Measurements from ENCODE around the gene PPP1CA. TPM values are rescaled to one million over a fixed set of nuclear protein-coding genes. Genes with fewer than 3 reads are reported as not detected.
A peak's percentile ranks its signal among the peaks of the same experiment; 100 is the strongest.

PPP1CA gene
- total RNA-seq, 2 donors from 2014 or later: 133 to 146 TPM

- Mint-ChIP-seq H3K36me3 (ENCODE audit: low read depth) (no peaks in the 10 kb centered on the region), H3K4me1 (peaks cover 50% of the 10 kb centered on the region), H3K27me3 (no peaks in the 10 kb centered on the region), H3K4me3 (peak overlapping the region; percentile 87), H3K27ac (peak overlapping the region; percentile 88)
- H3K9me3 ChIP-seq (ENCODE audit: control insufficient read depth, low read length, poor library complexity, severe bottlenecking): no peaks in the 10 kb centered on the region
- no peak for DNase-seq
- peak; percentile 14 for ATAC-seq
Observed at GRCh38 chr11:67418476-67419281, 17.0 kb upstream of the PPP1CA start.

GRCh38 chr11:67417425-67417824 is 15.8 kb upstream of the PPP1CA start:
- H3K9me3 ChIP-seq (ENCODE audit: control insufficient read depth, low read length, poor library complexity, severe bottlenecking): no peaks in the 10 kb centered on the region
- H3K36me3 Mint-ChIP-seq (ENCODE audit: low read depth): no peaks in the 10 kb centered on the region
- peak overlapping the region; percentile 87 for H3K27ac Mint-ChIP-seq
- DNase-seq (no peak), ATAC-seq (no peak)
- H3K4me1 Mint-ChIP-seq: peaks cover 54% of the 10 kb centered on the region
- H3K27me3 Mint-ChIP-seq: no peaks in the 10 kb centered on the region
- H3K4me3 Mint-ChIP-seq: peak overlapping the region; percentile 49

DNA sequence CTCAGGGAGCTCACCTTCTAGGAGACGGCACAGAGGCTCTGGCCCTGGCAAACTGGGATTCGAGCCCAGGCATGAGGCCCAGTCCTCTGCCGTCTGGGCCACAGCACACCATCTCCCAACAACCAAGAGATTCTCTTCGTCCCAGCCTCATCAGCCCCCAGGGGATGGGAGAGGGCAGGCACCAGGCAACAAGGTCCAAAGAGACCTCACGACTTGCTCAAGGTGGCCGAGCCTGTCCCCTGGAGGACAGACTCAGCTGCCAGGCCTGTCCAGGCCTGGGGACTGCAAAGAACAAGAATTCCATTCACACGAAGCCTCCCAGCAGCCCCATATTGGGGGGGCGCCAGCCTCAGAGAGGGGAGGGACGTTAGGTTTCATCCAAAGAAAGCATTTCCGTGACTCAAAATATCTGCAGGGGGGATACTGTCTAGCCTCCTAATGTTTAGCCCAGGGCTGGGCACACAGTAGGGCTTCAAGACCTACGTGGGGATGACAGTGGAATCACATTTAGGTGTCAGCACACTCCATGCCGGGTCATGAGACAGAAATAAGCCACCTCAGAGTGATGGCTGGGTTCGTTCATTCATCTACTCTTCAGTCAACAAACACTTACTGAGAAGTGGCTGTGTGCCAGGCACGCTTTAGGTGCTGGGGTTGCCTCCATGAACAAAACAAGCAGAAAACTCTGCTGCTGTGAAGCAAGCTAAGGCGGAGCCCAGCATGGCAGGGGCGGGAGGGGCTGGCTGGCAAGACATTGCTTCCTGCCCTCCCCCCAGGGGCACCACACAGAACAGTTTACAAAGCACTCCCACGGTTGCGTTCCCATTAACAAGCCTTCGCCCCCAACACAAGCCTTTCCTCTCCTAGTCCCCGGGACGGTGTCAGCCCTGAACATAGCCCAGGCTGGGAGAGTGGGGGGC is 15.0 kb upstream of the PPP1CA start:
- H3K4me1 Mint-ChIP-seq: peaks cover 60% of the 10 kb centered on the region
- ATAC-seq: peak; percentile 65
- no peaks in the 10 kb centered on the region for H3K9me3 ChIP-seq (ENCODE audit: control insufficient read depth, low read length, poor library complexity, severe bottlenecking)
- H3K36me3 Mint-ChIP-seq (ENCODE audit: low read depth): no peaks in the 10 kb centered on the region
- H3K27me3 Mint-ChIP-seq: no peaks in the 10 kb centered on the region
- H3K27ac Mint-ChIP-seq: peak overlapping the region; percentile 87
- peak overlapping the region; percentile 86 for H3K4me3 Mint-ChIP-seq
- DNase-seq: peak; percentile 67 to 71 (median 68)

GRCh38 chr11:67415501-67416304 is 14.0 kb upstream of the PPP1CA start, which contains the start of gene CARNS1:
TSS of gene CARNS1 (plus strand) at chr11:67415678. CDS start at chr11:67416200, 522 bp downstream.
- no peaks in the 10 kb centered on the region for H3K36me3 Mint-ChIP-seq (ENCODE audit: low read depth)
- H3K27ac Mint-ChIP-seq: peak within 1 kb of the TSS; percentile 87
- DNase-seq: no peak
- no peak for ATAC-seq
- no peaks in the 10 kb centered on the region for H3K9me3 ChIP-seq (ENCODE audit: control insufficient read depth, low read length, poor library complexity, severe bottlenecking)
- peak within 1 kb of the TSS; percentile 86 for H3K4me3 Mint-ChIP-seq
- H3K4me1 Mint-ChIP-seq: peaks cover 66% of the 10 kb centered on the region
- no peaks in the 10 kb centered on the region for H3K27me3 Mint-ChIP-seq

DNA sequence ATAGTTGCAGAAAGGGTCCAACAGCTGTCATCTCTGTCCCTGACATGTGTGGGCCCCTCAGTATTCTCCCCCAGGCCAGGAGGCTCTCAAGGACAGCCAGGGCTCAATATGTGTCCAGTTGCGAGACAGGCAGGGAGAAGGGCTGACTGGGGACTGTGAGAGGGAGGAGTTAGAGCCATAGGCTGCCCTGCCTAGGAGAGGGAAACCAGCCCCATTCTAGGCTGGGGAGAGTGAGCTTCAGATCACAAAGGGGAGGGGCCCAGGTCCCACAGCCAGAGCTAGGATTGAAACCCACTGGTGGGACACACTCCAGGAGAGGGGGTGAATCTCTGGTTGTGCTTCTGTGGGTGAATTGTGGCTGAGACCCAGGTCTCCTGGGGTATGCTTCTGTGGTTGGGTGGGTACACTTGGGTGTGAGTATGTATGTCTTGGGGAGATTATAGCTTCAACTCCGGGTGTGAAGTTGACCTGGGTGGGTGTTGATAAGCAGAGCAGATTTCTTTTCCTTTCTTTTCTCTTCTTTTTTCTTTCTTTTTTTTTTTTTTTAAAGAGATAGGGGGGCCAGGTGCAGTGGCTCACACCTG is 11.7 kb upstream of the PPP1CA start:
- ATAC-seq: no peak
- DNase-seq: no peak
- Mint-ChIP-seq H3K27me3 (no peaks in the 10 kb centered on the region), H3K4me1 (peaks cover 67% of the 10 kb centered on the region), H3K27ac (peak overlapping the region; percentile 94), H3K36me3 (ENCODE audit: low read depth) (no peaks in the 10 kb centered on the region), H3K4me3 (no peak overlapping the region)
- H3K9me3 ChIP-seq (ENCODE audit: control insufficient read depth, low read length, poor library complexity, severe bottlenecking): no peaks in the 10 kb centered on the region

DNA sequence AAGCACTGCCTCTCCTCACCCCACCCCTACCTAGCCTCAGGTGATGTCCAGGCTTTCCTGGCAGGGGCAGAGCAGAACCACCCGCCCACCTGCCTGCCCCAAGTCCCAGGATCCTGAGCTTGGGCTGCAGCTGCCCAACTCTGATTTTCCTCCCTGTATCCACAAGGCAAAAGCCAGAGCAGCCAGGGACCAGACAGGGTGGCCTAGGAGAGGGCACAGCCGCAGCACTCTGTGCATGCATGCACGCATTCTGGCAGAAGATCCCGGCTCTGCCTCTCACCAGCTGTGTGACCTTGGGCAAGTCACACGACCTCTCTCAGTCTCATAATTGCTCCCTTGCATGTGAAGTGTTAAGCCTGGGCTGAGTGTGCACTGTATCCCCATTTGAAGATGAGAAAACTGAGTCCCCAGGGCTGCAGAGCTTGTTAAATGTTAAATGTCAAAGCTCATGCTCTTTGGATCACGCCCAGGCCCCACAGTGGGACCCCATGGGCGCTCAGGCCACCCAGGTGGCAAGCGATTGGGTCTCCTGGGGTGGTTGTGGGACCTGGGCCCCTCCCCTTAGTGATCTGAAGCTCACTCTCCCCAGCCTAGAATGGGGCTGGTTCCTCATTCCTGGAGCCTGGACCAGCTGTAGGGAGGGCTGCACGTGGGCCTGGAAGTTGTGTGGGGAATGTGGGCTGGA is 11.0 kb upstream of the PPP1CA start:
- no peak for DNase-seq
- Mint-ChIP-seq H3K4me3 (peak overlapping the region; percentile 19), H3K27ac (peak overlapping the region; percentile 94), H3K36me3 (ENCODE audit: low read depth) (no peaks in the 10 kb centered on the region), H3K4me1 (peaks cover 69% of the 10 kb centered on the region), H3K27me3 (no peaks in the 10 kb centered on the region)
- no peaks in the 10 kb centered on the region for H3K9me3 ChIP-seq (ENCODE audit: control insufficient read depth, low read length, poor library complexity, severe bottlenecking)
- no peak for ATAC-seq

DNA sequence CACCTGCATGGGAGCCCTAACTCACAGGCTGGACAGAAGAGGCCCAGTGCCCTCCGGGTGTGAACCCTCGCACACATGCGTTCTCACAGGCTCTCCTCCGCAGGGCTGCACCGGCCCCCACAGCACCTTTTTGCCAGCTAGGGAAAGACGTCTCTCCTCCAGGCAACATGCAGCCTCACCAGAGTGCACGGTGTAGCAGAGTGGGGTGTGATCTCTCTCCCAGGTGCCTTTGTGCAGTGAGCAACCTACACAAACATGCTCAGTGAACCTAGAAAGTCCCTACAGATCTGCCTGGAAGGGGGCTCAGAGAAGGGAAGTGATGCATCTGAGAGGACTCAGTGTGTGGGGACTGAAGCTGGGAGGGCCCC is 10.1 kb upstream of the PPP1CA start:
- Mint-ChIP-seq H3K36me3 (ENCODE audit: low read depth) (peaks cover 3% of the 10 kb centered on the region), H3K27ac (peak overlapping the region; percentile 94), H3K4me1 (peaks cover 73% of the 10 kb centered on the region), H3K4me3 (peak overlapping the region; percentile 41), H3K27me3 (no peaks in the 10 kb centered on the region)
- H3K9me3 ChIP-seq (ENCODE audit: control insufficient read depth, low read length, poor library complexity, severe bottlenecking): no peaks in the 10 kb centered on the region
- no peak for ATAC-seq
- DNase-seq: no peak

DNA sequence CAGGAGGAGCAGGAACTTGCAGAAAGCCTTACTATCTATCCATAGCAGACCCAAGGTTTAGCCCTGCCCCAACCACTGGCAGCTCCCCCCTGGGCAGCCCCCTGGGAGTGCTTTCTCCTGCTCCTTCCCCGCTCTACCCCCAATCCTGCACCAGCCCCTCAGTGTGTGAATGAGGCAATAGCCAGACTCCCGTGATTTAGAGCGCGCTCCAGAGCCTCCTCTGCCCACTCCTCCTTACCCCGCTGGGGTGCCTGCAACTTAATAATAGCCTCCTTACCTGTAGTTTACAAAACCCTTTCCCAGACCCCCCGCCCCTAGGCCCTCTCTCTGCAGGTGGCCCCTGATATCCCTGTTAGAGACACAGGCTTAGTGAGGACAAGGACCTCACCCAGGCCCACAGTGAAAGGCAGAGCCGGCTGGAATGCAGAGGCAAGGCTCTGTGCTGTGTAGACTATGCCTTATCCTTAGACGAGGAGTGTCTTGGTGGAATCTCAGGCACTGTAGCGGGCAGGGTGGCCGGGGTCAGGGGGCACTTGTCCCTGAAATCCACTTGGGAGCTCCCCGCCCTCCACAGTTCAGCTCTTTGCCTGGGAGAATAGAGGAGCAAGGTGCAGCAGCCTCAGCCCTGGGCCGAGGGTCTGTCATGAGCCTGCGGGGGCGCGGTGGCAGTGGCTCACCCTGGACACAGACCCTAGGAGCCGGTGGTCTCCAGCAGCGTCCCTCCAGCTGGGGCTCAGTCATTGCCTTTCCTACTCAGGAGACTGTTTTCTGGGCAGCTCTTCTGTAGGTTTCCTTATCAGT is 9.5 kb upstream of the PPP1CA start:
- Mint-ChIP-seq H3K27me3 (no peaks in the 10 kb centered on the region), H3K27ac (peak overlapping the region; percentile 94), H3K4me1 (peaks cover 71% of the 10 kb centered on the region), H3K4me3 (peak overlapping the region; percentile 59), H3K36me3 (ENCODE audit: low read depth) (peaks cover 3% of the 10 kb centered on the region)
- no peaks in the 10 kb centered on the region for H3K9me3 ChIP-seq (ENCODE audit: control insufficient read depth, low read length, poor library complexity, severe bottlenecking)
- DNase-seq (no peak), ATAC-seq (no peak)

- H3K4me1 Mint-ChIP-seq: peaks cover 72% of the 10 kb centered on the region
- DNase-seq (no peak), ATAC-seq (no peak)
- H3K9me3 ChIP-seq (ENCODE audit: control insufficient read depth, low read length, poor library complexity, severe bottlenecking): no peaks in the 10 kb centered on the region
- H3K27ac Mint-ChIP-seq: peak overlapping the region; percentile 94
- no peaks in the 10 kb centered on the region for H3K27me3 Mint-ChIP-seq
- H3K36me3 Mint-ChIP-seq (ENCODE audit: low read depth): peaks cover 3% of the 10 kb centered on the region
- H3K4me3 Mint-ChIP-seq: peak overlapping the region; percentile 88
Observed at GRCh38 chr11:67410369-67410831, 8.7 kb upstream of the PPP1CA start.

DNA sequence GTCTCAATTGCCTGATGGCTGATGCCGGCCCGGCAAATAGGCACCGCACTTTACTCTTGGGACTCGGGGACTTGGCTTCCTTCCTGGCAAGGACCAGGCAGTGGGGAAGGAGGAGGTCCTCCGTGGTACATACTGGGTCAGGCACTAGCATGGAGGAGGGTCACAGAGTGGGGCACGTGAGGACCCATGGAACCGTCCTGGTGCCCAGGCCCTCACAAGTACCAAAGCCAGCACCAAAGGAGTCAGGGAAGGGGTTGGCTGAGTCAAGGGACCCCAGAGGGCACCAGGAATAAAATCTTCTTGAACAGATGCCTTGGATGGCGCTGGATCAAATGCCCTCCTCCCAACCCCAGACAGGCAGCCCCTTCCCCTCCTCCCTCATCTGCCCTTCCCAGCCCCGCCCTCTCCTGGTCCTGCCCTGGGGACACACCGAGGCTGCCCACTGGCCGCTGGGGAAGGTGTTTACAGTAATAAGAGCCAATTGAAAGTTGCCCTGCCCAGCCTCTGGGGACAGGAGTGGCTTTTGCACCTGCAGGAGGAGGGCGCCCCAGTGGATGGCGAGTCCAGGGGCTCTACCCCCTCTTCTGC is 8.2 kb upstream of the PPP1CA start:
- no peaks in the 10 kb centered on the region for H3K9me3 ChIP-seq (ENCODE audit: control insufficient read depth, low read length, poor library complexity, severe bottlenecking)
- Mint-ChIP-seq H3K4me3 (peak overlapping the region; percentile 88), H3K27ac (peak overlapping the region; percentile 94), H3K27me3 (no peaks in the 10 kb centered on the region), H3K36me3 (ENCODE audit: low read depth) (peaks cover 3% of the 10 kb centered on the region), H3K4me1 (peaks cover 72% of the 10 kb centered on the region)
- ATAC-seq (no peak), DNase-seq (no peak)

DNA sequence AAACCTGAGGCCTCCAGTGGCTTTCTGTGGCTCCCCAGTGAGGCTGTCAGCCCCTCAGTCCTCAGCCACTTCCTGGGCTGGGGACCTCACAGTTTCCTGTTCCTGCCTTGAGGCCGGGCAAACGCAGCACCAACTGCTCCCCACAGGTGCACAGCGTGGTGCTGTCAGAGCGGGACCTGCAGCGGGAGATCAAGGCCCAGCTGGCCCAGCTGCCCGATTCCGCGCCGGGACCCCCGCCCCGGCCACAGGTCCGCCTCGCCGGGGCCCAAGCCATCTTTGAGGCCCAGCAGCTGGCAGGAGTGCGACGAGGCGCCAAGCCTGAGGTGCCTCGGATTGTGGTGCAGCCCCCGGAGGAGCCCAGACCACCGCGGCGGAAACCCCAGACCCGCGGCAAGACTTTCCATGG is 7.6 kb upstream of the PPP1CA start:
- H3K36me3 Mint-ChIP-seq (ENCODE audit: low read depth): peaks cover 7% of the 10 kb centered on the region
- peak; percentile 47 to 55 (median 49) for DNase-seq

More for the DNA sequence above, 7.6 kb upstream of the PPP1CA start:
- peak overlapping the region; percentile 99 for H3K4me3 Mint-ChIP-seq
- H3K27ac Mint-ChIP-seq: peak overlapping the region; percentile 94
- H3K9me3 ChIP-seq (ENCODE audit: control insufficient read depth, low read length, poor library complexity, severe bottlenecking): no peaks in the 10 kb centered on the region
- no peaks in the 10 kb centered on the region for H3K27me3 Mint-ChIP-seq
- peaks cover 75% of the 10 kb centered on the region for H3K4me1 Mint-ChIP-seq
- ATAC-seq: peak; percentile 74
